HepG2 (cell line): Measurements from ENCODE around the gene PODXL2.

Experiments
- ARHGAP35 ChIP-seq: sonication (generic); formaldehyde crosslinking; IDR thresholded peaks from 2 replicates; pipeline ENCODE4 v1.9.0; 2022; ENCODE audit warnings: mild to moderate bottlenecking, inconsistent platforms, moderate library complexity, missing genetic modification reagents, borderline replicate concordance
- CBX1 ChIP-seq: IDR thresholded peaks from one replicate; pipeline ENCODE4 v1.6.1; 2016; ENCODE audit warnings: antibody characterized with exemption, low read depth
- CTCF ChIP-seq: sonication (generic); formaldehyde crosslinking; IDR thresholded peaks from 2 replicates; pipeline ENCODE4 v1.5.0; 2020; ENCODE audit warnings: mild to moderate bottlenecking, missing genetic modification reagents, moderate library complexity
- EZH2 ChIP-seq: conservative IDR thresholded peaks from 2 replicates; pipeline ENCODE4 v1.6.1; 2012; ENCODE audit warnings: mild to moderate bottlenecking, low read depth, low read length, moderate library complexity
- FIP1L1 ChIP-seq: fragments of 200-400 bp; formaldehyde crosslinking; IDR thresholded peaks from 2 replicates; pipeline ENCODE4 v1.6.1; 2018; ENCODE audit warnings: low read depth, mild to moderate bottlenecking, low read length, moderate library complexity, borderline replicate concordance; ENCODE audit not compliant: insufficient read depth
- GMEB2 ChIP-seq: IDR thresholded peaks from 2 replicates; pipeline ENCODE4 v1.6.1; 2016; ENCODE audit warnings: missing biosample characterization, missing genetic modification reagents, low read depth
- HNF4A ChIP-seq: sonication (generic); formaldehyde crosslinking; IDR thresholded peaks from 2 replicates; pipeline ENCODE4 v1.4.0; 2020; ENCODE audit warnings: missing genetic modification reagents
- MTA3 ChIP-seq: sonication (generic); formaldehyde crosslinking; IDR thresholded peaks from 2 replicates; pipeline ENCODE4 v1.4.0; 2020; ENCODE audit warnings: missing genetic modification reagents
- MXI1 ChIP-seq: IDR thresholded peaks from 3 replicates; pipeline ENCODE4 v1.6.1; 2012; ENCODE audit warnings: low read depth, low read length, inconsistent platforms, borderline replicate concordance
- ZNF552 ChIP-seq: sonication (generic); formaldehyde crosslinking; IDR thresholded peaks from 2 replicates; pipeline ENCODE4 v1.9.0; 2022; ENCODE audit warnings: missing genetic modification reagents, mild to moderate bottlenecking, borderline replicate concordance
- ZNF792 ChIP-seq: IDR thresholded peaks from 2 replicates; pipeline ENCODE4 v1.6.1; 2016
- ZSCAN22 ChIP-seq: sonication (generic); formaldehyde crosslinking; IDR thresholded peaks from 2 replicates; pipeline ENCODE4 v1.4.0; 2020; ENCODE audit warnings: mild to moderate bottlenecking, missing genetic modification reagents

DNA sequence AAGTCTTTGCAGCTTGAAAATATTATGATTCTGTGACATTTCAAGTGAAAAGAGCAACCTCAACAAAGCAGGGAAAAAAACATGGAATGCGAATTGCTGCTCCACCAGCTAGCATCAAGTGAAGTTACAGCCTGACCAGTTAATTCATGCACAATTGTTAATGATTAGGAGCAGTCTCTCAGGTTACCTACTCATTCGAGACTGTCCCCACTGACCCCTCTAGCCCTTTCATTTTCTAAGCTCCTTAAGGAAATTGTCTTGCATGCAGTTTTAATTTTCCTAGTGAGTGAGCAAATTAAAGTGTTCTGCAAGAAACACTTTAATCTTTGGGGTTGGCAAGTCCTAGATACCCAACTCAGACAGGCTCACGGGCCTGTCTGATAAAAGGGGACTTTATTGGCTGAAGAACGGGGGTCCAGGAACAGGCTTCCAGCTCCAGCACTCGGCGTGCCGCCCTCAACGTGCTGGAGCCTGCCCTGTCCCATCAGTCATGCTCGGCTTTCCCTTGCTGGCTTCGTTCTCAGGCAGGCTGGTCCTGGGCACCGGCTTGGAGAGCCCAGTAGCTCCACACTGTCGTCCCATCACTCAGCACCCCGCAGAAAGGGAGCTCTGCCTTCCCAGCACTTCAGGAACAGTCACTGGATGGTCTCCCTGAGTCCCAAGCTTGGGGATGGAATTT, 18.3 kb downstream of the PODXL2 start:
- TF ChIP-seq ARHGAP35 (no peak), ZNF792 (CRISPR knock-in tag) (no peak), MXI1 (no peak), CTCF (CRISPR knock-in tag) (no peak), CBX1 (no peak), FIP1L1 (no peak), ZSCAN22 (CRISPR knock-in tag) (no peak), HNF4A (no peak), ZNF552 (CRISPR knock-in tag) (no peak), GMEB2 (CRISPR knock-in tag) (no peak), MTA3 (CRISPR knock-in tag) (no peak), EZH2 (no peak)
